Activated CD4-positive, alpha-beta T cell treated with anti-CD3 and anti-CD28 coated beads for 48 hours (primary cell): ENCODE results near the gene SPG7.
"Not testable (repeated sequence)": the region's sequence is repeated elsewhere in the genome, so short reads cannot be mapped to it uniquely, and the experiment has no call there.

Source experiments
- DNase-seq: peaks from one replicate; pipeline ENCODE4 v3.0.0-alpha.2; 2020

SPG7 gene

DNA sequence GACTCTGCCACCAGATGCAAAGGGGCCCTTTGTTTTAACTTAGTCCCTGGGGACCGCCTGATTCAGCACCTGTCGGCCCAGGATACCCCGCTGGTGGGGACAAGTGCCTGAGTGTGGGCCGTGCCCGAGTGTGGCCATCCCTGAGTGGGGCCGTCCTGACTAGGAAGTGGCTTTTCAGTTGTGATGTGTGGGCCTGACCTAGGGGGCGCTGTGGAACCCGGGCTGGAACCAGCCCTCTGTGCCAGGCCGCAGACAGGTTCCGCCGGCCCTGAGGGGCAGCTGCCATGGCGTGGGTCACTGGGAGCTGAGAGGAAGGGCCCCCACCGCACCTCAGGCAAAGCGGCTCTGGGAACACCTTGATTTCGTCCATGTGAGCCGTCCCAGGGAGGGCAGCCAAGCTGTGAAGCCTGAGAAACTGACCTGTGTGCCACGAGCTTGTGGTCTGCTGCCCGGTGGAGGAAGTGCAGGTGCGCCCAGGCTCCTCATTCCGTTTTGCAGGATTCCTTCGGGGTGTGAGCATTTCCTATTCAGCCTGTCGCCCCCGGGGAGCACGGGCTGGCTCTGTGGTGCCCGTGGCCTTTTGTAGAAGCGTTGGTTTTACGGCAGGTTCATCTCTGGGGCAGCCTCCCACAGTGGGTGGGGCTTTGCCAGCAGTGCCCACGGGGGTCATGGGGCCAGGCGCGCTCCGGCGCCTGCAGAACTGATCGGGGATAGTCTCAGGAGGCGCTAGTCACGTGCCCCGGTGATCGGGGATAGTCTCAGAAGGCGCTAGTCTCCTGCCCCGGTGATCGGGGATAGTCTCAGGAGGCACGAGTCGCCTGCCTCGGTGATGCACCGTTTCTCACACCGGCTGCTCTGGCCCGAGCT, 57.5 kb downstream of the SPG7 start:
- peak; percentile 74 for DNase-seq

DNA sequence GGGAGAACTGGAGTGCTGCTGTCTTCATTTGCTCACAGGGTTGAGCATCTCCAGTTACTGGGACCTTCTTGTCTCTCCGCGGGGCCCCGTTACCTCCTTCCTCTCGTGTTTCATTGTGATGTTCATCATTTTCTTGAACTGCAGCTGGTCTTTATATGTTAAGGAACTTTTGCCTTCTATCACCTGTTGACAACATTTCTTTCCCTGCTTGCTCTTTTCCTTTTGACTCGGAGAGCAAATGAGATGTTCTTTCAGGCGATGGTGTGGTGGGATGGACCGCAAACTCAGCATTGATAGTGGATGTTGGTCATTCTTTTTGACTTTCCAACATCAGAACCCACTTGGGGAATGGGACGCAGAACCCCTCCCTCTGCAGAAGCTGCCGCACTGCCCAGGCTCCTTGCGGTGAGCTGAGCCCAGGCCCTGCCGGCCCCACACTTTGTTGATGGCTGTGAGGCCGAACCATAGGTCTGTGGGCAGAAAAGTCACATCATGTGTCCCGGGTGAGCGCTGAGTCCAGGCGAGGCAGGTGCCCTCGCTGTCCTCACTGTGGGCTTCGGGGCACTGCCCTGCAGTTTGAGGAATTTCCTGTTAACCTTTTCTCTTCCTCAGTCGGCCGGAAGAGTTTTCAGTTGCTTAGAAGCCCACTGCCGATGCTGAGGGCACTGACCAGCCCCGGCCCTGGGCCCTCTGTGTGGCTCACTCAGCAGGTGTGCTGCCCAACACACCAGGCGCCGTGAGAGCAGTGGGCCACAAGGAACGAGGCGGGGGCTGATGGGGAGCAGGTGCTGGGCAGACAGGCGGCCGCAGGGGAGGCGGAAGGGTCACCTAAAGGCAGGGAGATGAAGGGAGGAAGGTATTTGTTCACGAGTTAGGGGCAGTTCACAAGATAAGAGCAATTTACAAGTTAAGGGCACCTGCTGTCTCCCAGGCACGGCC, 59.7 kb downstream of the SPG7 start:
- no peak for DNase-seq

DNA sequence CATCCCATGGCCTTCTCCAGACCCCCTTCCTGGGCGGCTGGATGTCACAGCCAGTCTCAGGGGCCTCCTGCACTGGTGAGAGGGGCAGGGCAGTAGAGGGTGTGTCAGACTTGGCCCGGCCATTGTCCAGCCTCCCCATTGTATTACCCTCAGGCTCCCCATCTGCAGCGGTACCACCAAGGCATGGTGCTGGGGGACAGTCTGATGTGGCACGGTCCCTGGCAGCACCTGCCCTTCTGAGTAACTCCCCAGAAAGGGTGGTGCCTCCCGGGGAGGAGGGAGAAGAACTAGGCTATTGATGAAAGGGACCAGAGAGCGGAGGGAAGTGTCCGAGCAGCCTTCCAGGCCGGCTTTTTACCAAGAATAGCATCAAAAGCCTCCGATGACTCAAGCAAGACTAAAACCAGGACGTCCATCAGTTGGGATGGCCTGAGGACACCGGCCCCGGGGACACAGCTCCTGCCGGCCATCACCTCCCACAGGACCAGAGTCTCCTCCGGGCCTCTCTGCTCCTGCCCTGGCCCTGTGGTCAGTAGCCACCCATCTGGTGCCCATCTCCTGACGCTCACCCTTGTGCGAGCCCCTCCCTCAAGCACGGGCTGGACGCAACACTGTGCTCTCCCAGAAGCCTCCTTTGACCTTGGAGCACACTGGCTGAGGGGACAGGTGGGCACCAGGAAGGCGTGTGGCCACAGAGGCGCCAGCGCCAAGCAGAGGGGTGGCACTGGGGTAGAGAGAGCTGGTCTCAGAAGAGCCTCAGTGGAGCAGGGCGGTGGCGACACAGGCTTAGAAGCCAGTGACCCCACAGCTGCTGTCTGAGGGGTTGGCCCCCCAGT, 61.5 kb downstream of the SPG7 start:
- DNase-seq, result no peak

DNA sequence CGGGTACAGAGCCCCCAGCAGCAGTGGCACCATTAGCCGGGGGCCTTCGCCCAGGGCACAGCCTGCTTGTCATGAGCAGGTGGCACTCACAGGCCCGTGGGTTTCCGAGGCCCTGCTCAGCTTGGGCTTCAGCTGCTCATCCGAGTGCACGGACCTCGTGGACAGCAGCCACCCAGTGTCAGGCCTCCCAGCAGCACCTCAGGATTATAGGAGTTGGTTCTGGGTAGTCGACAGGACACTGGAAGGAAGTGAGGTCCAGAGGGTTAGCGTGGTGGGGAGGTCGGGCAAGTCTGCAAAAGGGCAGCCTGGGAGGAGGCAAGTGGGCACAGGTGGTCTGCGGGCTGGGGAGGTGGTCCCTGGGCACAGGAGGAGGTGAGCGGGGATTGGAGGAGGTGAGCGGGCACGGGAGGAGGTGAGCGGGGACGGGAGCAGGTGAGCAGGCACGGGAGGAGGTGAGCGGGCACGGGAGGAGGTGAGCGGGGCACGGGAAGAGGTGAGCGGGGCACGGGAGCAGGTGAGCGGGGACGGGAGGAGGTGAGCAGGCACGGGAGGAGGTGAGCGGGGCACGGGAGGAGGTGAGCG, 62.2 kb downstream of the SPG7 start:
- no peak for DNase-seq

- not testable (repeated sequence) for DNase-seq
Measured at GRCh38 chr16:89570983-89571598, 62.9 kb downstream of the SPG7 start.

- no peak for DNase-seq
Measured at GRCh38 chr16:89571636-89572035, 63.4 kb downstream of the SPG7 start.

GRCh38 chr16:89572073-89572484, 63.9 kb downstream of the SPG7 start:
- no peak for DNase-seq

DNA sequence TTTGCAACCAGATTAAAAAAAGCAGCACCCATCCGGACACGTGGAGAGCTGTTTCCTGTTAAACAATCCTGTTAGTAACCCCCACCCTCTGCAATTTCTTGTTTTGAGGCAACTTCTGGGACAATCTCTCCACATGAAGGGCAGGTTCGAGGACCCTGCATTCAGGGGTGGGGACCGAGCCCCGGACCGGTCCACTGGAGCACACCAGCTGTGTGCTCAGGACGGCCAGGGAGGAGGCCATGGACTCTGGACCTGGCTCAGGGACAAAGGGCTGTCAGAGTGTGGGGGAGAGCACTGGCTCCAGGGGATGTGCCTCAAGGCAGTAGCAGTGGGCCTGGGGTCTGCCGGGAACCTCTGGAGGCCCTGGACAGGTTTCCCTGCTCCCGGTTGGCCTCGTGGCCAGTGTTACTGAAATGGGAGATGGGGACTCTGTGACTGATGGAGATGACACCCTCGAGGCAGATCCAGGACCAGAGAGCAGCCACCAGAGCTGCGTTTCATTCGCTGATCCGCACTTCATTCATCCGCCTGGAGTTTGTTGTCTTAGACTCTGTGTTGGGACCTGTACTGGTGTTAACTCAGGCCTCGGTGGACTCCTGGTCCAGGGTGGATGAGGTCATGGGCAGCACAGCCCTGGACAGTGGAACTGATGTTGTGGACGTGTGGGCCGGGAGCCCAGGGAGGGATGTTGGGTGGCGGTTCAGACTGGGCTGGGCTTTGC, 64.4 kb downstream of the SPG7 start:
- DNase-seq, result no peak

GRCh38 chr16:89573826-89574680, 65.8 kb downstream of the SPG7 start:
- no peak for DNase-seq

GRCh38 chr16:89574681-89575246, 66.6 kb downstream of the SPG7 start:
- peak; percentile 73 for DNase-seq

DNA sequence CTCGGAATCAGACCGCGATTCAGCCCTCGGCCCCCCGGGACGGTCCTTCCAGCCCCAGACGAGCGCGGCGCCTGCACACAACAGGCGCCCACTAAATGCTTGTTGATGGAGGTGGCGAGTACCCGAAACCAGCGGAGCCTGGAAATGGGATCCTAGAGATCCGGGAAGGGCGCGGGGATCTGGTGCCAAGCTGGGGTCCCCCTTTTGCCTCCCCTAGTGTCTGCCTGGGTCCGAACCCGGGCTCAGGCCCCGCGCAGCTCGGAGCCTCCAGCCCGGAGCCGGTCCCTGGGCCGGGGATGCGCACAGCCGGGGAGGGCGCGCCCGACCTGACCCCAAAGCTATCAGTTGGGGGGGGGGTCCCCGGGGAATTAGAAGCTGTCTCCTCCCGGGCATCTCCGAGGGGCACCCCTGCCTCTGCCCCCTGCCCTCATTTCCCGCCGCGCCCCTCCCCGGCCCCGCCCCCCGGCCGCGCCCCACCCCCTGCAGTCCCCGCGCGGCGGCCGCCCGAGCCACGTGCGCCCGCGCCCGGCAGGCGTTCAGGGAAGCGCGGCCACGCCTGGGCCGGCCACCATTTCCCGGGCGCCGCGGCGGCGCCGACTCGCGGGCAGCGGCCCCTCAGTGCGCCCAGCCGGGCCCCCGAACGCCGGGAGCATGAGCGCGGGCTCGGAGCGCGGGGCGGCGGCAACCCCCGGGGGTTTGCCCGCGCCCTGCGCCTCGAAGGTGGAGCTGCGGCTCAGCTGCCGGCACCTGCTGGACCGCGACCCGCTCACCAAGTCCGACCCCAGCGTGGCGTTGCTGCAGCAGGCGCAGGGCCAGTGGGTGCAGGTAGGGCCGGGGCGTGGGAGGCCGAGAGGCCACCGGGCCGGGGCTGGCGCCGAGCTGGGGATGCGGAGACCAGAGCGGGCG, 67.3 kb downstream of the SPG7 start, which contains the start of gene CPNE7:
CPNE7 (plus strand) TSS at position 512 of the 906 bp plus-strand sequence; CDS start at position 652, 140 bp downstream.
- DNase-seq, result no peak

DNA sequence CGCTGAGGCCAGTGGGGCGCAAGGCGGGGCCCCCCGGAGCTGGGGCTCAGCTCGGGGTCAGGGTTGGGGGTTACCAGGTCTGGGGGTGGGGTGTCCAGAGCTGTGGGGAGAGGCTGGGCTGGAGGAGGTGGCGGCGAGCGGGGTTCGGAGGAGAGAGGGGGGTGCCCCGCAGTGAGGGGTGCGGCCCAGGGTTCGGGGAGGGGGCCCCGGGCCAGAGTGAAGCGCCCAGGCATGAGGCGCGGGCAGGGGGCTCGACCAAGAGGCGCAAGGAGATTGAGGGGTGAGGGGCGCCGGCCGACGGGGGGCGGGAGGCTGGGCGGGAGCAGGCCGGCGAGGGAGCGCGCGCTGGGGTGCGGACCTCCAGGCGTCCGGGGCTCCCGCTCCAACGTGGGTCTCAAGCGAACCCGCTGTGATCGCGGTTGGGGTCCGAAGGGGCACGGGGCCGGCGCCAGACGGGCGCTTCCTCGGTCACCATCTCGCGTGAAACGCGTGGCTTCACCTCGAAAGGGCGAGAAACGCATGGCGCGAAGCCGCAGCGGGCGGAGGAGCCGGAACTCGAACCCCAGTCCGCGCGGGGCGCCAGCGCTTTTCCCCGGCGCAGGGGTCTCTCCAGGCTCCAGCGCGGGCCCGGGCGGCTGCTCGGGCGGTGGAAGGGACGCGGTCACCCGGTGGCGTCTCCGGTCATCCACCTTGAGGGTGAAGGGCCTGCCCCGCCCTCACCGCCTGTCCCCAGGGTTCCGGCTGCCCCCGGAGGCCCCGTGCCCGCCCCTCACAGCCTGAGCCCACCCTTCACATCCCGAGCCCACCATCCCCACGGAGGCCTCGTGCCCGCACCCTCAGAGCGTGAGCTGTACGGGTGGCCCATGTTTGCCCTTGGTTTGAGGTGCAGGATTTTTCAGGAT, 68.2 kb downstream of the SPG7 start:
- no peak for DNase-seq

- no peak for DNase-seq
Measured at GRCh38 chr16:89577055-89577759, 69.0 kb downstream of the SPG7 start.

GRCh38 chr16:89579351-89579750, 71.1 kb downstream of the SPG7 start:
- no peak for DNase-seq

GRCh38 chr16:89581045-89581695, 73.0 kb downstream of the SPG7 start:
- no peak for DNase-seq

- DNase-seq, result no peak
Measured at GRCh38 chr16:89581861-89582563, 73.8 kb downstream of the SPG7 start.
